HL-60 (cell line): ENCODE measurements around the gene RELN.

Source experiments
- DNase-seq, 2 experiments: peaks; one replicate each; pipeline ENCODE4 v3.0.0-alpha.2; 2010 to 2020; ENCODE audit warnings: low read depth in 1 of 2, low spot score in 1 of 2
- H3K27ac ChIP-seq: fragments of 250-450 bp; sonication (Bioruptor Pico); replicated peaks from 2 replicates; pipeline ENCODE4 v1.5.1; 2020; ENCODE audit warnings: mild to moderate bottlenecking, moderate library complexity
- H3K27me3 ChIP-seq: fragments of 250-450 bp; sonication (Bioruptor Pico); 2 replicates; pipeline ENCODE4 v1.5.1; 2021; ENCODE audit warnings: mild to moderate bottlenecking, moderate library complexity; ENCODE audit not compliant: insufficient read depth, poor library complexity, severe bottlenecking
- H3K4me3 ChIP-seq: replicated peaks from 2 replicates; pipeline ENCODE4 v1.5.1; 2011; ENCODE audit warnings: mild to moderate bottlenecking, control low read depth, low read length; ENCODE audit not compliant: insufficient read depth
- CTCF ChIP-seq: IDR thresholded peaks from one replicate; pipeline ENCODE4 v1.5.1; 2011; ENCODE audit warnings: low read length, control low read depth, inconsistent platforms; ENCODE audit not compliant: insufficient read depth
- GABPA ChIP-seq: IDR thresholded peaks from 2 replicates; pipeline ENCODE4 v1.6.1; 2012; ENCODE audit warnings: low read depth
- POLR2AphosphoS5 ChIP-seq: IDR thresholded peaks from 2 replicates; pipeline ENCODE4 v1.6.1; 2012; ENCODE audit warnings: low read depth
- REST ChIP-seq: IDR thresholded peaks from 2 replicates; pipeline ENCODE4 v1.6.1; 2012; ENCODE audit warnings: low read depth; ENCODE audit not compliant: insufficient replicate concordance
- SPI1 ChIP-seq: IDR thresholded peaks from 2 replicates; pipeline ENCODE4 v1.6.1; 2012; ENCODE audit warnings: low read depth, mild to moderate bottlenecking, borderline replicate concordance

RELN gene

GRCh38 chr7:103941976-103942375 is 47.5 kb downstream of the RELN start:
- H3K27me3 ChIP-seq, result no peaks in the 10 kb centered on the region
- no peak for TF ChIP-seq POLR2AphosphoS5
- TF ChIP-seq CTCF, result no peak
- TF ChIP-seq SPI1, result no peak
- no peak for TF ChIP-seq REST
- TF ChIP-seq GABPA, result no peak
- DNase-seq, result no peak
- H3K27ac ChIP-seq, result no peak overlapping the region
- H3K4me3 ChIP-seq, result no peak overlapping the region

GRCh38 chr7:103940382-103941268 is 48.8 kb downstream of the RELN start:
- Histone ChIP-seq H3K27me3 (no peaks in the 10 kb centered on the region), H3K4me3 (no peak overlapping the region), H3K27ac (no peak overlapping the region)
- TF ChIP-seq POLR2AphosphoS5 (no peak), CTCF (no peak), REST (no peak)
- DNase-seq, result no peak

GRCh38 chr7:103937680-103938079 is 51.8 kb downstream of the RELN start:
- Histone ChIP-seq H3K27ac (no peak overlapping the region), H3K27me3 (no peaks in the 10 kb centered on the region), H3K4me3 (no peak overlapping the region)
- TF ChIP-seq CTCF (no peak), POLR2AphosphoS5 (no peak), REST (no peak), SPI1 (no peak), GABPA (no peak)
- DNase-seq, result no peak
